HepG2 (cell line): ENCODE measurements around the gene DUSP8. TPM values are rescaled to one million over a fixed set of nuclear protein-coding genes. Genes with fewer than 3 reads are reported as not detected.

Source experiments
- ATAC-seq: fragments of 200-7000 bp; cut with Tn5 transposase; 3 replicates; pipeline ENCODE4 v1.9.1; 2020; ENCODE audit warnings: mild to moderate bottlenecking, moderate library complexity
- BruUV-seq: library from RNA; stranded (reverse); fragments of 400-500 nt; replicated peaks from 2 replicates; lab custom pipeline; 2021; lab: Mats Ljungman, UMichigan
- CTCF ChIA-PET: fragments of 300-600 bp; formaldehyde crosslinking; extraction: SDS; loops from one replicate; lab custom pipeline; 2021; ENCODE audit warnings: low total read pairs, inconsistent platforms, low intra/inter-chr PET ratio; lab: Yijun Ruan, JAX
- POLR2A ChIA-PET: fragments of 350-600 bp; sonication (Branson Sonifier 250); formaldehyde crosslinking; loops from one replicate; lab custom pipeline; 2020; ENCODE audit warnings: antibody characterized with exemption, inconsistent platforms; lab: Yijun Ruan, JAX
- DNase-seq: peaks from one replicate; pipeline ENCODE4 v3.0.0-alpha.2; 2015; ENCODE audit warnings: low spot score
- FAIRE-seq: peaks from 3 replicates; lab custom pipeline; 2011; peaks lifted over from hg19 to GRCh38; lab: Jason Lieb, UNC
- H2AFZ ChIP-seq: one replicate; pipeline ENCODE4 v1.6.1; 2011; ENCODE audit warnings: low read length, inconsistent platforms
- H3K27ac ChIP-seq: fragments of 300-600 bp; 3 replicates; pipeline ENCODE4 v1.8.0; 2011; ENCODE audit warnings: mixed run types, mild to moderate bottlenecking, mixed read lengths, low read length, inconsistent platforms; ENCODE audit not compliant: insufficient read depth; ENCODE audit errors: extremely low read length
- H3K27me3 ChIP-seq, 2 experiments: fragments of 200-600 bp in 1 of 2; 2 replicates in 1 of 2; 3 replicates in 1 of 2; pipeline versions ENCODE4 v1.6.0 to v1.8.0; 2011; ENCODE audit warnings: low read length in 2 of 2, mild to moderate bottlenecking in 2 of 2, moderate library complexity in 2 of 2, inconsistent platforms in 1 of 2; ENCODE audit not compliant: insufficient read depth in 2 of 2, control insufficient read depth in 1 of 2
- H3K36me3 ChIP-seq, 2 experiments: fragments of 200-600 bp in 1 of 2; replicated peaks in 1 of 2; 2 replicates in 1 of 2; 3 replicates in 1 of 2; pipeline versions ENCODE4 v1.5.1 to v1.8.0; 2011; ENCODE audit warnings: low read length in 2 of 2, inconsistent platforms in 1 of 2; ENCODE audit not compliant: insufficient read depth in 2 of 2, control insufficient read depth in 1 of 2
- H3K4me1 ChIP-seq: 2 replicates; pipeline ENCODE4 v1.5.1; 2012; ENCODE audit warnings: low read length, inconsistent platforms; ENCODE audit not compliant: insufficient read depth
- H3K4me2 ChIP-seq: 2 replicates; pipeline ENCODE4 v1.6.0; 2011; ENCODE audit warnings: low read depth, low read length, inconsistent platforms
- H3K4me3 ChIP-seq, 3 experiments: fragments of 200-600 bp in 1 of 3; sonication (generic), shearing (Covaris generic) in 1 of 3; replicated peaks in 1 of 3; 2 replicates each; pipeline ENCODE4 v1.5.1; 2011 to 2016; ENCODE audit warnings: low read length in 3 of 3, inconsistent platforms in 2 of 3, low read depth in 2 of 3, mild to moderate bottlenecking in 2 of 3, control low read depth in 1 of 3, mixed read lengths in 1 of 3; ENCODE audit not compliant: insufficient read depth in 1 of 3
- H3K79me2 ChIP-seq: one replicate; pipeline ENCODE4 v1.6.1; 2011; ENCODE audit warnings: low read length, inconsistent platforms; ENCODE audit not compliant: insufficient read depth
- H3K9ac ChIP-seq: 2 replicates; pipeline ENCODE4 v1.6.0; 2011; ENCODE audit warnings: mild to moderate bottlenecking, low read depth, low read length, inconsistent platforms; ENCODE audit not compliant: insufficient read depth
- H3K9me3 ChIP-seq: 2 replicates; pipeline ENCODE4 v1.5.1; 2012; ENCODE audit warnings: mild to moderate bottlenecking, low read length
- H4K20me1 ChIP-seq: 2 replicates; pipeline ENCODE4 v1.6.0; 2011; ENCODE audit warnings: inconsistent platforms, mild to moderate bottlenecking, low read length, moderate library complexity; ENCODE audit not compliant: insufficient read depth
- CEBPB ChIP-seq: IDR thresholded peaks from 2 replicates; pipeline ENCODE4 v1.6.1; 2011; ENCODE audit warnings: low read depth, low read length, improper control_type of control experiment, borderline replicate concordance
- HOXA9 ChIP-seq: sonication (generic); formaldehyde crosslinking; IDR thresholded peaks from 2 replicates; pipeline ENCODE4 v1.8.1; 2022; ENCODE audit warnings: missing genetic modification reagents, mild to moderate bottlenecking, moderate library complexity, borderline replicate concordance
- ISX ChIP-seq: sonication (generic); formaldehyde crosslinking; conservative IDR thresholded peaks from 2 replicates; pipeline ENCODE4 v1.5.0; 2020; ENCODE audit warnings: missing genetic modification reagents
- JUN ChIP-seq: sonication (generic); formaldehyde crosslinking; IDR thresholded peaks from 2 replicates; pipeline ENCODE4 v1.4.0; 2020; ENCODE audit warnings: mild to moderate bottlenecking, missing genetic modification reagents
- MXI1 ChIP-seq: IDR thresholded peaks from 3 replicates; pipeline ENCODE4 v1.6.1; 2012; ENCODE audit warnings: low read depth, low read length, inconsistent platforms, borderline replicate concordance
- PRPF4 ChIP-seq: fragments of 200-400 bp; formaldehyde crosslinking; IDR thresholded peaks from 2 replicates; pipeline ENCODE4 v1.6.1; 2016; ENCODE audit warnings: low read length, low read depth; ENCODE audit not compliant: poor library complexity, severe bottlenecking
- RFXANK ChIP-seq: IDR thresholded peaks from 2 replicates; pipeline ENCODE4 v1.6.1; 2016
- SETDB1 ChIP-seq: sonication (generic); formaldehyde crosslinking; IDR thresholded peaks from 2 replicates; pipeline ENCODE4 v1.5.1; 2020; ENCODE audit warnings: missing genetic modification reagents, mild to moderate bottlenecking, borderline replicate concordance
- TFDP2 ChIP-seq: sonication (generic); formaldehyde crosslinking; IDR thresholded peaks from 2 replicates; pipeline ENCODE4 v1.4.0; 2020; ENCODE audit warnings: missing genetic modification reagents
- ZFP90 ChIP-seq: sonication (generic); formaldehyde crosslinking; IDR thresholded peaks from 2 replicates; pipeline ENCODE4 v1.8.0; 2022; ENCODE audit warnings: missing genetic modification reagents, mild to moderate bottlenecking, inconsistent platforms, borderline replicate concordance
- ZNF317 ChIP-seq: sonication (generic); formaldehyde crosslinking; IDR thresholded peaks from 2 replicates; pipeline ENCODE4 v1.5.0; 2020; ENCODE audit warnings: mild to moderate bottlenecking, missing genetic modification reagents
- ZNF343 ChIP-seq: sonication (generic); formaldehyde crosslinking; IDR thresholded peaks from 2 replicates; pipeline ENCODE4 v1.4.0; 2020; ENCODE audit warnings: mild to moderate bottlenecking, missing genetic modification reagents
- ZNF383 ChIP-seq: sonication (generic); formaldehyde crosslinking; IDR thresholded peaks from 2 replicates; pipeline ENCODE4 v1.4.0; 2020; ENCODE audit warnings: missing genetic modification reagents, mild to moderate bottlenecking, borderline replicate concordance
- ZNF709 ChIP-seq: sonication (generic); formaldehyde crosslinking; IDR thresholded peaks from 2 replicates; pipeline ENCODE4 v1.5.0; 2020; ENCODE audit warnings: mild to moderate bottlenecking, missing genetic modification reagents
- WGBS: methylation state at CpG from one replicate; pipeline ENCODE4 v1.1.6; 2017; ENCODE audit warnings: low lambda C conversion rate; 5-methylcytosine and 5-hydroxymethylcytosine counted together
- in situ Hi-C: cut with HindIII; loops from 2 replicates; pipeline ENCODE4 v1.10.0; 2017; ENCODE audit warnings: low pct_unique_long_range_greater_than_20kb; ENCODE audit not compliant: extremely low pct_ligation_motif_present
- intact Hi-C: fragments of 100-400 bp; cut with micrococcal nuclease; formaldehyde crosslinking; loops from one replicate; pipeline ENCODE4 v1.10.0; 2022; ENCODE audit not compliant: unreplicated experiment
- polyA plus RNA-seq, 8 experiments: library from polyadenylated mRNA; depleted of rRNA in 3 of 8; stranded (reverse) in 7 of 8; unstranded in 1 of 8; fragments of >200 nt; fragmentation: Illumina TruSeq in 4 of 8; extraction: Trizol in 4 of 8; gene quantifications; 2 replicates each; pipeline versions ENCODE4 v1.2.1 to v1.2.3, GENCODE V29; 2011 to 2016; ENCODE audit warnings: low read depth in 4 of 8, missing spikeins in 1 of 8, mixed read lengths in 1 of 8; ENCODE audit not compliant: insufficient read depth in 1 of 8
- total RNA-seq, 5 experiments: library from RNA; depleted of rRNA; stranded (reverse); fragments of >200 nt; fragmentation: Illumina TruSeq; extraction: Trizol; gene quantifications; 2 replicates each; pipeline ENCODE4 v1.2.3, GENCODE V29; 2016; ENCODE audit warnings: low read depth in 1 of 5
- TF ChIP-seq, protein P1 (sequence below): sonication (generic); formaldehyde crosslinking; IDR thresholded peaks from 2 replicates; pipeline ENCODE4 v1.4.0; 2020; ENCODE audit warnings: mild to moderate bottlenecking, low read depth, missing genetic modification reagents

The DUSP8 gene
- total and polyA plus RNA-seq, 2 of the 13 experiments (the other 11 are each of a cell fraction or from before 2014, with no cell fraction given), result 1.8 to 8.0 TPM

DNA sequence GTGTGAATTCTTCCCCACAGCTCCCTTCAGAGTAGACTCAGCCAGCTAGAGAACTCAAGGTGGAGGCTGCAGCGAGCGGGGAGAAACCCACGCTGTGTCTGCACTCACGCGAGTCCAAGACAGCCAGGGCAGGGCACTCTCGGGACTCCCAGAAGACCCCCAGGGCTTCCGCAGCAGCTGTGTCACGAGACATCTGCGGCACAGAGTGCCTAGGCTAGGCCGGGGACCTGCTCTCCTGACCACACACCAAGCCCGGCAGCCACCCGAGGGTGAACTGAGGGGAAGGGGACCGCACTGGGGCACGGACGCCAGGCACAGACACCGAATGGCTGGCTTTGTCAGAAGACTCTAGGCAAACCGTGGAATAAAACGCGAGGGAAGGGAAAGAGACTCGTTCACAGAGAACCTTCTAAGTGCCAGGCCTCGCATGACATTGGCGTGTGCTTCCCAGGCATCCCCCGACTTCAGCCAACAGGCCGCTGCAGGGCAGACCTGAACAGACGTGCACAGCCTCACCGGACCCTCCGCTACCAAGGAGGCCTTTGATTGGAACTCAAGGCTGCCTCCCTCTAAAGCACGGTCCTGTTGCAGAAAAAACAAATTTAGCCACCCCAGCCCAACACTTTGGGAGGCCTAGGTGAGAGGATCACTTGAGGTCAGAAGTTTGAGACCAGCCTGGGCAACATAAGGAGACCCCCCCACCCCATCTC lies 67.3 kb downstream of the DUSP8 start:
- Histone ChIP-seq H3K4me3 (no peak overlapping the region), H2AFZ (no peak overlapping the region), H3K79me2 (no peaks in the 10 kb centered on the region), H3K27ac (no peak overlapping the region), H3K9ac (no peak overlapping the region), H3K4me2 (no peak overlapping the region), H3K4me1 (no peaks in the 10 kb centered on the region), H3K9me3 (no peaks in the 10 kb centered on the region), H4K20me1 (peaks cover 10% of the 10 kb centered on the region; the same call in 1 of the 2 replicates), H3K27me3 (no peaks in the 10 kb centered on the region), H3K36me3 (no peaks in the 10 kb centered on the region)
- no TSS peak for BruUV-seq
- 95% methylated on average over 24 of the region's 28 CpGs for WGBS
- ChIA-PET POLR2A (no interaction called here), CTCF (no interaction called here)
- no peak for FAIRE-seq
- intact Hi-C loops, result no loop called here
- no peak for ATAC-seq
- TF ChIP-seq MXI1 (no peak), ZNF709 (CRISPR knock-in tag) (no peak), JUN (no peak), TFDP2 (no peak), ZNF317 (no peak), ZNF383 (no peak)
- DNase-seq, result no peak
- in situ Hi-C loops, result no loop called here

DNA sequence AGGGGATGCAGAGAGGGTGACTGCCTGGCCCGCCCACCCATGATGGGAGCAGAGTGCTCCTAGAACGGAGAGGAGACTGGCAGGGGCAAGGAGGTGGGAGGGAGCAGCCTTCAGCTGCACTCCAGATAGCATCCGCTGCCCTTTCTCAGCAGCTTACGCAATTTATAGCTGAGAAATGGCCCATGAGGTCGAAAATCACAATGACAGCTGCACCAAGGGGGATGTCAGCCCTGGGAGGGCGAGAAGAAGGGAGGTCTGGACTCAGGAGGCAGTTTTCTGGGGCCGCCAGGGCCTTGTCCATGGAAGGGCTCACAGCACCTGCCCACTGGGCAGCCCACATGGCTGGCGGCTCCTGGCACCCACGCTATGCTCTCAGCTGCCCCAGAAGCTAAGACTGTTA lies 67.9 kb downstream of the DUSP8 start:
- FAIRE-seq, result no peak
- Histone ChIP-seq H3K4me1 (no peaks in the 10 kb centered on the region), H3K9me3 (no peaks in the 10 kb centered on the region), H3K4me2 (no peak overlapping the region), H3K79me2 (no peaks in the 10 kb centered on the region), H3K27ac (no peak overlapping the region), H2AFZ (no peak overlapping the region)
- ATAC-seq, result no peak
- intact Hi-C loops, result no loop called here
- 82% methylated on average over 3 of the region's 9 CpGs for WGBS
- DNase-seq, result no peak
- POLR2A ChIA-PET, result no interaction called here
- TF ChIP-seq CEBPB (peak; percentile 40; the same call in 1 of the 2 replicates), RFXANK (no peak), SETDB1 (no peak), ISX (CRISPR knock-in tag) (no peak), PRPF4 (no peak), ZFP90 (no peak), HOXA9 (CRISPR knock-in tag) (no peak), ZNF343 (CRISPR knock-in tag) (no peak)
- TF ChIP-seq, protein P1, sequence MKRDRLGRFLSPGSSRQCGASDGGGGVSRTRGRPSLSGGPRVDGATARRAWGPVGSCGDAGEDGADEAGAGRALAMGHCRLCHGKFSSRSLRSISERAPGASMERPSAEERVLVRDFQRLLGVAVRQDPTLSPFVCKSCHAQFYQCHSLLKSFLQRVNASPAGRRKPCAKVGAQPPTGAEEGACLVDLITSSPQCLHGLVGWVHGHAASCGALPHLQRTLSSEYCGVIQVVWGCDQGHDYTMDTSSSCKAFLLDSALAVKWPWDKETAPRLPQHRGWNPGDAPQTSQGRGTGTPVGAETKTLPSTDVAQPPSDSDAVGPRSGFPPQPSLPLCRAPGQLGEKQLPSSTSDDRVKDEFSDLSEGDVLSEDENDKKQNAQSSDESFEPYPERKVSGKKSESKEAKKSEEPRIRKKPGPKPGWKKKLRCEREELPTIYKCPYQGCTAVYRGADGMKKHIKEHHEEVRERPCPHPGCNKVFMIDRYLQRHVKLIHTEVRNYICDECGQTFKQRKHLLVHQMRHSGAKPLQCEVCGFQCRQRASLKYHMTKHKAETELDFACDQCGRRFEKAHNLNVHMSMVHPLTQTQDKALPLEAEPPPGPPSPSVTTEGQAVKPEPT (CRISPR knock-in tag), result no peak
- TF ChIP-seq, all 625 proteins: peak for 1
- in situ Hi-C loops, result no loop called here
- no peaks in the 10 kb centered on the region; a peak in 1 of 5 replicates for H3K36me3 ChIP-seq
- H3K27me3 ChIP-seq, result no peaks in the 10 kb centered on the region
- BruUV-seq, result no TSS peak
- H3K4me3 ChIP-seq, result no peak overlapping the region
- CTCF ChIA-PET, result no interaction called here
- no peak overlapping the region for H3K9ac ChIP-seq
- peaks cover 15% of the 10 kb centered on the region; the same call in 1 of the 2 replicates for H4K20me1 ChIP-seq
